Activated CD4-positive, alpha-beta T cell treated with anti-CD3 and anti-CD28 coated beads, Interleukin-2, amount 50 U/mL, for 48 hours (primary cell): ENCODE data around the gene MRPS2.
"Not testable (repeated sequence)": the region's sequence is repeated elsewhere in the genome, so short reads cannot be mapped to it uniquely, and the experiment has no call there.

Source experiments
- DNase-seq, 2 experiments: peaks; one replicate each; pipeline ENCODE4 v3.0.0-alpha.2; 2020

The MRPS2 gene

DNA sequence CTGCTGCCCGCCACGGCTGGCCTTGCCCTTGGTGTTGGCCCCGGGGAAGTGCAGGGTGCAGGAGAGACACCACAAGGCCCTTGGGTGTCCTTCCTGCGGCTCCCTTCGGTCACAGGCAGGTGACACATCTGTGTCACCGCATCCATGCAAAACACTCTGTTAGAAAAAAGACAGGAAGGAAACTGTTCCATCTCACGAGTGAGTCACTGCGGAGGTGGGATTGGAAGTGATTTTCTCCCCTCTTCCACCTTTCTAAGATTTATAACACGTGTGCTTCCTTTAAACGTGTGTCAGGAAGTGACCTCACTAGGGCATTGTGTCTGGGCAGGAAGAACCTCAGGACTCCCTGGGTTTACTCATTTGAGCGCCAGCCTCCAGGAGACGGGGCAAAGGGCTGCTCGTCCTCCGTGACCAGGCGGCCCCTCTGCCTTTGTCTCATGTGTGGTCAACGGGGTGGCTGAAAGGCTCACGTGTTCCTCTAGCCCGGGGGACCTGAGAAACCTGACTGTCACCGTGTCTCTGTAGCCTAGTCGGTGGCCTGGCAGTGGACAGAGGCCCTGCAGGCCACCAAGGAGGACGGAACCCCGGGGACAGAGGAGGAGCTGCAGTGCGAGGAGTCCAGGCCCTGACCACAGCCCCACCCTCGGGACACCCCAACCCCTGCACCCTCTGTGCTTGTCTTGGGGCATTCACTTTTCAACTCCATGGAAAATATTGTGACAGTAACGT, 15.8 kb downstream of the MRPS2 start:
- peak in 1 of 2 experiments; percentile 12 for DNase-seq

DNA sequence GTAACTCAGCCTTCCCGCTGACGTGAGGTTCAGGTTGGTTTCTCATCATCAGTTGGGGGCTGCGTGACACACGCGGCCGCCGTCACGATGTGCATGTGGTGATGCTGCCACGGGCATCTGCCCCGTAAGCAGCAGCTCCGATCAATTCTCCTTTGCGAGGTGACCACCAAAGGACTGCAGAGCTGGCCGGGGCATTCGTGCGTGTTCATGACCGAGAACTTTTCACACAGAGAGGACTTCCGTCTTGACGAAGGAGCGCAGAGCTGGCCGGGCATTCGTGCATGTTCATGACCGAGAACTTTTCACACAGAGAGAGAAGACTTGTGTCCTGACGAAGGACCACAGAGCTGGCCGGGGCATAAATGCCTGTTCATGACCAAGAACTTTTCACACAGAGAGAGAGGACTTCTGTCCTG, 16.9 kb downstream of the MRPS2 start:
- no peak for DNase-seq

DNA sequence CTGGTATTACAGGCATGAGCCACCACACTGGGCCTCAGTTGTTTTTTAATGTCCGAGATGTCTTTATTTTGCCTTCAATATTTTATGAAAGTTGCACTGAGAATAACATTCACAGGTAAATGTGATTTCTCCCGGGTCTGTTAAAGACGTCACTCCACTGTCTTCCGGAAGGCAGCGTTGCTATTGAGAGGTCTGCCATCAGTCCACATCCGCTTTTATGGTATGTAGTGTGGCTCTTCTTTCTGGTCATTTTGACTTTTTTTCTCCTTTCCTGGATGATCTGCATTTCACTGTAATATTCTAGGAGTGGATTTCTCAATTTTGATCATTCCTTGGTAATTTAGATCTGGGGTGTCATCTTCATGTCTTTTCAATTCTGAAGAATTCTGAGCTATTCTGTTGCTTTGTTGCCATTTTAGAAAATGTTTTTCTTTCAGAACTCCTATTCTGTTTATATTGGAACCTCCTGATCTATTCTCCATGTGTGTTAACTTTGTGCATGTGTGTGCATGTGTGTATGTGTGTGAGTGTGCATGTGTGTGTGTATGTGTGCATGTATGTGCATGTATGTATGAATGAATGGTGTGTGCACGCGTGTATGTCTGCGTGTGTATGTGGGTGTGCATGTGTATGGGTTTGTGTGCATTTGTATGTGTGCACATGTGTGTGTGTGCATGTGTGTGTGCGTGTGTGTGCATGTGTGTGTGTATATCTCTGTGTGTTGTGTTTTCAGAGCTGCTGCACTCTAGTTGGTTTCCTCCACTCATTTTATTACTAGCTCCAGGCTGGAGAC, 18.9 kb downstream of the MRPS2 start:
- DNase-seq, result no peak

DNA sequence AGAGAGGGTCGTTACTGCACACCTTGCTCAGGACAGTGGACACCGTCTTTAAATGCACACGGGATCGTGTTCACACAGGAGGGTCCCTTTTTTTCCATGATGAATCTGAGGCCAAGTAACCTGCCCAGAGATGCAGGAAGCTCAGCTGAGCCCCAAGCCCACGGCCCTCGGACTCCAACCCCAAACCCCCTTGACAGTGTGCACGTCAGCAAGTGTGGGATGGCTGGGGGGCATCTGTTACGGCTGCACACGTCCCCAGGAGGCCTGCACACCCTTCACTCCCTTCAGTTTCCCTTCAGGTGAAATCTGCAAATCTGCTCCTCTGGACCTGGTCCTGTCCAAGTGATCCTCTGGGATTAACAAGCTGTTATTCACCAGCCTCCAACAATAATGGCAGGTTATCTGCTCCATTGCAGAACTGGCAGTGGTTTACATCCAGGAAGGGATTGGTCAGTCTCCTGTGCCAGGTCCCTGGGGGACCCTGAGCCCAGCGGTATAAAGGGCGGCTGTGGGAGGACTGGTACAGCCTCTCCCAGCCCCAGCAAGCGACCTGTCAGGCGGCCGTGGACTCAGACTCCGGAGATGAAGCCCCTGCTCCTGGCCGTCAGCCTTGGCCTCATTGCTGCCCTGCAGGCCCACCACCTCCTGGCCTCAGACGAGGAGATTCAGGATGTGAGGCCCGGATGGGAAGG, 20.6 kb downstream of the MRPS2 start, which contains the start of gene LCN1:
Gene LCN1, plus strand, starts transcription at position 525 of the 692 bp plus-strand sequence. Its CDS starts 58 bp downstream, at position 583.
- no peak for DNase-seq

DNA sequence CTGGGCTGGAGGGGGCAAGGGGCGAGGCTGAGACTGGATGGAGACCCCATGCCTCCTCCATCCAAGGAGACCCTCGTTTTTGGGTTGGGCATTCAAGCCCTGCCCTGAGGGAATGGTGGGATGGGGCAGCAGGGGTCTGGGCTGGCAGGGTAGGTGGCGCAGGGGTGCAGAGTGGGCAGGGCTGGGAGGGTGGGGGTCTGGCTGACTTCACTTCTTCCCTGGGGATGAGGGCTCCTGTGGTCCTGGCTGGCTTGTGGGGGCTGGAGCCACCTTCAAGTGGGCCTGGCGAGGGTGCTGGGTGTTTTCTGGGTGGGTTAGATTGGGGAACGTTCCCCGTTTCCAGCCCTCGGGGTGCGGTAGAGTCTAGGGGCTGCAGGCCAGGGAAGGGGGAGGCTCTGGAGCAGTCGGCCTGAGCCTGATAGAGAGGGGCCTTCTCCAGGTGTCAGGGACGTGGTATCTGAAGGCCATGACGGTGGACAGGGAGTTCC, 21.2 kb downstream of the MRPS2 start:
- no peak for DNase-seq

DNA sequence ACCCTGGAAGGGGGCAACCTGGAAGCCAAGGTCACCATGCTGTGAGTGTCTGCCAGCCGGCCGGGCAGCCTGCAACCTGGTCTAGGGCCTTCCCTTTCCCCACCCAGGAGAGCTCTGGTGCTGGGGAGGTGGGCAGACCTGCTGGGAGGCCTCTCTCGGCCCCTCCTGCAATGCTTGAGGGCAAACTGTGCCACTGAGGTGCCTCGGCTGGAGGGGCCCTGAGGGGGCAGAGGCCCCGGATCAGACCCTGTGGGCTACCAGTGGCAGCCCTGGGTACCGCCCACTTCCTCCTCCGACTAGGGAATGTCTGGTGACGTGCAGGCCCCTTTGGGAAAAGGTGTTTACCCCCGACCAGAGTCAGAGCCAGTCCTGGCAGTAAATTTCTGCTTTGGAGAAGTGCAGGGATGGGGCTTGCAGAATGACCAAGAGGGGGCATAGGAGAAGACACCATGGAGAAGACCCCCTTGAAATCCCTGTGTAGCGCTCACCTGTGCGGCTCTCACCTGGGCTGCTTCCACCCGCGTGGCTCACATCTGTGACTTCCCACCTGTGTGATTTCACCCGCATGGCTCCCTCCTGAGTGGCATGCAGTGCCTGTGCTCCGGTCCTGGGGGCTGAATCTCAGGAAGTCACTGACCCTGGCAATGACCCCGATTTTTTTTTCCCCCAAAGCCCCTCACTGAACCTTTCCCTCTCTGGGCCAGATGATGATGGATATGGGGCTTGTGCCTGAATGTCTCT, 21.8 kb downstream of the MRPS2 start:
- no peak for DNase-seq

- no peak for DNase-seq
Measured at GRCh38 chr9:135522931-135523330, 22.4 kb downstream of the MRPS2 start.

- DNase-seq, result no peak
Measured at GRCh38 chr9:135523521-135524129, 23.1 kb downstream of the MRPS2 start.

GRCh38 chr9:135524130-135524861, 23.8 kb downstream of the MRPS2 start:
- no peak for DNase-seq

GRCh38 chr9:135525241-135526088, 25.0 kb downstream of the MRPS2 start:
- DNase-seq, result no peak

- DNase-seq, result no peak
Measured at GRCh38 chr9:135526089-135526729, 25.7 kb downstream of the MRPS2 start.

DNA sequence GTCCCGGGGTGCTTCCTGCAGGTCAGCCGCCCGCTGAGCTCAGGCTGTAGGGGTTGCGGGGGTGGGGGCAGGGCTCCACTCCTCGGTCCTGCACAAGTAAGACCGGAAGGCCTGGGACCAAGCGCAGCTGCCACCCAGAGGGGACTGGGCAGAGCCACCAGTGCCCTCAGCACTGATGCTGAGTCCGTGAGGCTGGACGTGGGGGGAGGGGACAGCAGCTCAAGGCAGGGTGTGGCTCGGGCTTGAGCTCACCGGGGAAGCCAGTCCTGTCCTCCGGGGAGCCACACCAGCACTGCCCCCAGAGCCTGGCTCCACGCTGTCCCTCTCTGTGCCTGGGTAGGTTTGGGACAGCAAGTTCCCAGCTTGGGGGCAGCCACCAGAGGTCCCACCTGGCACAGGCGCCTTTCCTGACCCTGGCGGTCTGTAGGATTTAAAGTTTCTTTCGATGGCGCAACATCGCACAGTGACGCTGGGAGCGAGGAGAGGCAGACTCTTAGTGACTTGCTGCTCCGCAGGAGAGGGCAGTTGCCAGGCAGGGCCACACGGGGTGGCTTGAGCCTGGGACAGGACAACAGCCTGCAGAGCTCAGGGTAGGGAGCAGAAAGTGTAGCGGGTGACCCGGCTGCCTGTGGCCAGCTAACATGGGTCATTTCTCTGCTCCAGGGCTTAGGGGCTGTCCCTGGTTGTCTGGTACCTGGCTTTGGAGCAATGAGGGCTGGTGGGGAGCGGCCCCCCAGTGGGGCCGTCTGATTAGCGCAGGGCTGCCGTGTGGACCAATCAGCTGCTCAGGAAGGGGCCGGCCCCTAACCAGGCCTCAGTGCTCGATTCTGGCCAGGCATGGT, 26.5 kb downstream of the MRPS2 start:
- DNase-seq, result no peak

DNA sequence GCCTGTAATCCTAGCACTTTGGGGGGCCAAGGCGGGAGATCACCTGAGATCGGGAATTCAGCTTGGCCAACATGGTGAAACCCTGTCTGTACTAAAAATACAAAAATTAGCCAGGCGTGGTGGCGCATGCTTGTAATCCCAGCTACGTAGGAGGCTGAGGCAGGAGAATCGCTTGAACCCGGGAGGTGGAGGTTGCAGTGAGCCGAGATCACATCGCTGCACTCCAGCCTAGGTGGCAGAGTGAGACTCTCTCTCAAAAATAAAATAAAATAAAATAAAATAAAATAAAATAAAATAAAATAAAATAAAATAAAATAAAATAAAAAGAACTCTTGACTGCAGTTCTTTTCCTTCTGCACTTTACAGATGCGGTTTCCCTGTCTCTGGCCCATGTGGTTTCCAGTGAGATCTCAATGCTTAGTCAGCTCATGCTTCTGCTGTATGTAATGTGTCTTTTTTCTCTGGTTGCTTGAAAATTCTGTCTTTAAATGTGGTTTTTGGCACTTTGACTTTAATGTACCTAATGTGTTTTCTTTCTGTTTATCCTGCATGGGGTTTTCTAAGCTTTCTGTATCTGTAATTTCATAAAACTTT, 28.5 kb downstream of the MRPS2 start:
- DNase-seq, result not testable (repeated sequence)

- no peak for DNase-seq
Measured at GRCh38 chr9:135530146-135530545, 29.7 kb downstream of the MRPS2 start.

- no peak for DNase-seq
Measured at GRCh38 chr9:135531096-135531495, 30.6 kb downstream of the MRPS2 start.

GRCh38 chr9:135533113-135533512, 32.6 kb downstream of the MRPS2 start:
- DNase-seq, result no peak

GRCh38 chr9:135533674-135534073, 33.2 kb downstream of the MRPS2 start:
- DNase-seq, result no peak

- DNase-seq, result not testable (repeated sequence)
Measured at GRCh38 chr9:135534192-135534711, 33.8 kb downstream of the MRPS2 start.
